ENCODE data around the gene QRFP.

- no peak for TF ChIP-seq POLR2A (IDR thresholded peaks at IDR 0.05)
- TF ChIP-seq, protein P1, sequence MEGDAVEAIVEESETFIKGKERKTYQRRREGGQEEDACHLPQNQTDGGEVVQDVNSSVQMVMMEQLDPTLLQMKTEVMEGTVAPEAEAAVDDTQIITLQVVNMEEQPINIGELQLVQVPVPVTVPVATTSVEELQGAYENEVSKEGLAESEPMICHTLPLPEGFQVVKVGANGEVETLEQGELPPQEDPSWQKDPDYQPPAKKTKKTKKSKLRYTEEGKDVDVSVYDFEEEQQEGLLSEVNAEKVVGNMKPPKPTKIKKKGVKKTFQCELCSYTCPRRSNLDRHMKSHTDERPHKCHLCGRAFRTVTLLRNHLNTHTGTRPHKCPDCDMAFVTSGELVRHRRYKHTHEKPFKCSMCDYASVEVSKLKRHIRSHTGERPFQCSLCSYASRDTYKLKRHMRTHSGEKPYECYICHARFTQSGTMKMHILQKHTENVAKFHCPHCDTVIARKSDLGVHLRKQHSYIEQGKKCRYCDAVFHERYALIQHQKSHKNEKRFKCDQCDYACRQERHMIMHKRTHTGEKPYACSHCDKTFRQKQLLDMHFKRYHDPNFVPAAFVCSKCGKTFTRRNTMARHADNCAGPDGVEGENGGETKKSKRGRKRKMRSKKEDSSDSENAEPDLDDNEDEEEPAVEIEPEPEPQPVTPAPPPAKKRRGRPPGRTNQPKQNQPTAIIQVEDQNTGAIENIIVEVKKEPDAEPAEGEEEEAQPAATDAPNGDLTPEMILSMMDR (IDR thresholded peaks at IDR 0.05) = no peak
These were observed 53.3 kb downstream of the QRFP start for GRCh38 chr9:130843049-130843908.

All from ovary (tissue), 3 donors.